A673 (cell line): ENCODE results near the gene KRTAP13-4.

Experiments
- CTCF ChIP-seq: fragments of 300-800, 200-600 bp; sonication (generic); conservative IDR thresholded peaks from 2 replicates; pipeline ENCODE4 v1.5.1; 2017; ENCODE audit warnings: low read depth, mild to moderate bottlenecking, antibody characterized with exemption, low read length, moderate library complexity, mixed read lengths
- EZH2 ChIP-seq: fragments of 200-600 bp; sonication (generic); IDR thresholded peaks from 2 replicates; pipeline ENCODE4 v1.6.1; 2017; ENCODE audit warnings: borderline replicate concordance, low read depth, mild to moderate bottlenecking, mixed read lengths, antibody characterized with exemption, low read length; ENCODE audit not compliant: poor library complexity, severe bottlenecking

GRCh38 chr21:30480145-30480544 lies 50.1 kb downstream of the KRTAP13-4 start, which contains the start of gene KRTAP19-1:
- TF ChIP-seq EZH2: no peak
- TF ChIP-seq CTCF: no peak
